K562 (cell line): ENCODE measurements around the gene COX6B1. TPM values are rescaled to one million over a fixed set of nuclear protein-coding genes. Genes with fewer than 3 reads are reported as not detected.
A peak's percentile ranks its signal among the peaks of the same experiment; 100 is the strongest.

Source experiments
- ARID1B ChIP-seq: fragments of 450-650 bp; IDR thresholded peaks from 2 replicates; pipeline ENCODE4 v1.6.1; 2016; ENCODE audit warnings: antibody characterized with exemption, mild to moderate bottlenecking, inconsistent platforms
- BCOR ChIP-seq: fragments of 450-650 bp; IDR thresholded peaks from 2 replicates; pipeline ENCODE4 v1.6.1; 2016
- COPS2 ChIP-seq: fragments of 450-650 bp; conservative IDR thresholded peaks from 2 replicates; pipeline ENCODE4 v1.6.1; 2016; ENCODE audit warnings: mild to moderate bottlenecking, moderate library complexity
- EWSR1 ChIP-seq: fragments of 450-650 bp; IDR thresholded peaks from 2 replicates; pipeline ENCODE4 v1.6.1; 2018; ENCODE audit warnings: borderline replicate concordance, mild to moderate bottlenecking, low read depth, moderate library complexity; ENCODE audit not compliant: partially characterized antibody
- JUN ChIP-seq, 2 experiments: sonication (generic) in 1 of 2; formaldehyde crosslinking in 1 of 2; IDR thresholded peaks; 2 replicates each; pipeline versions ENCODE4 v1.6.1 to v1.8.0; 2012 to 2022; ENCODE audit warnings: borderline replicate concordance in 2 of 2, mild to moderate bottlenecking in 2 of 2, improper control_type of control experiment in 1 of 2, low read depth in 1 of 2, low read length in 1 of 2, missing genetic modification reagents in 1 of 2
- JUND ChIP-seq, 2 experiments: IDR thresholded peaks; 2 replicates in 1 of 2; 3 replicates in 1 of 2; pipeline ENCODE4 v1.6.1; 2011; ENCODE audit warnings: borderline replicate concordance in 2 of 2, low read depth in 2 of 2, low read length in 2 of 2, improper control_type of control experiment in 1 of 2, missing biosample characterization in 1 of 2, missing genetic modification characterization in 1 of 2, missing genetic modification reagents in 1 of 2
- KDM2B ChIP-seq: fragments of 250-450 bp; sonication (Bioruptor Pico); IDR thresholded peaks from 2 replicates; pipeline ENCODE4 v1.8.0; 2021; ENCODE audit warnings: mild to moderate bottlenecking, moderate library complexity
- PHB ChIP-seq: fragments of 250-450 bp; sonication (Bioruptor Pico); IDR thresholded peaks from 2 replicates; pipeline ENCODE4 v1.5.0; 2021
- RB1 ChIP-seq: fragments of 450-650 bp; IDR thresholded peaks from 2 replicates; pipeline ENCODE4 v1.6.1; 2017; ENCODE audit warnings: low read depth, mild to moderate bottlenecking
- TCF3 ChIP-seq: sonication (generic); formaldehyde crosslinking; IDR thresholded peaks from 2 replicates; pipeline ENCODE4 v1.4.0; 2020; ENCODE audit warnings: mild to moderate bottlenecking, missing genetic modification reagents
- ZNF740 ChIP-seq, 3 experiments: fragments of 200-800 bp in 1 of 3; sonication (Bioruptor generic) in 1 of 3; sonication (generic) in 1 of 3; formaldehyde crosslinking in 1 of 3; IDR thresholded peaks; 2 replicates each; pipeline versions ENCODE4 v1.6.1 to v1.8.0; 2016 to 2022; ENCODE audit warnings: mild to moderate bottlenecking in 2 of 3, missing compliant biosample characterization in 2 of 3, missing genetic modification characterization in 2 of 3, missing genetic modification reagents in 1 of 3
- polyA plus RNA-seq, 8 experiments: library from polyadenylated mRNA; depleted of rRNA in 4 of 8; stranded (reverse) in 5 of 8; unstranded in 3 of 8; fragments of >200 nt; fragmentation: Nextera tagmentation in 2 of 8; fragmentation: Illumina TruSeq in 1 of 8; extraction: Ambion mirVana in 2 of 8; extraction: Trizol in 1 of 8; gene quantifications; 2 replicates each; pipeline versions ENCODE4 v1.2.1 to v1.2.3, GENCODE V29; 2011 to 2014; ENCODE audit warnings: inconsistent platforms in 1 of 8, missing spikeins in 1 of 8
- total RNA-seq, 7 experiments: library from RNA; depleted of rRNA in 6 of 7; stranded (reverse); fragments of >200 nt in 6 of 7; fragmentation: Illumina TruSeq in 2 of 7; extraction: Trizol in 2 of 7; gene quantifications; 2 replicates each; pipeline versions ENCODE4 v1.2.1 to v1.2.3, GENCODE V29; 2011 to 2021; ENCODE audit warnings: low replicate concordance in 1 of 7
- TF ChIP-seq, protein P1 (sequence below): fragments of 450-650 bp; conservative IDR thresholded peaks from 2 replicates; pipeline ENCODE4 v1.6.1; 2016; ENCODE audit warnings: missing genetic modification characterization, low read depth, mild to moderate bottlenecking, control low read depth, missing compliant biosample characterization

Gene COX6B1
- total and polyA plus RNA-seq, 9 of the 15 experiments (the other 6 are each of a cell fraction or from before 2014, with no cell fraction given), result 777 to 2,393 (median 1,219) TPM

DNA sequence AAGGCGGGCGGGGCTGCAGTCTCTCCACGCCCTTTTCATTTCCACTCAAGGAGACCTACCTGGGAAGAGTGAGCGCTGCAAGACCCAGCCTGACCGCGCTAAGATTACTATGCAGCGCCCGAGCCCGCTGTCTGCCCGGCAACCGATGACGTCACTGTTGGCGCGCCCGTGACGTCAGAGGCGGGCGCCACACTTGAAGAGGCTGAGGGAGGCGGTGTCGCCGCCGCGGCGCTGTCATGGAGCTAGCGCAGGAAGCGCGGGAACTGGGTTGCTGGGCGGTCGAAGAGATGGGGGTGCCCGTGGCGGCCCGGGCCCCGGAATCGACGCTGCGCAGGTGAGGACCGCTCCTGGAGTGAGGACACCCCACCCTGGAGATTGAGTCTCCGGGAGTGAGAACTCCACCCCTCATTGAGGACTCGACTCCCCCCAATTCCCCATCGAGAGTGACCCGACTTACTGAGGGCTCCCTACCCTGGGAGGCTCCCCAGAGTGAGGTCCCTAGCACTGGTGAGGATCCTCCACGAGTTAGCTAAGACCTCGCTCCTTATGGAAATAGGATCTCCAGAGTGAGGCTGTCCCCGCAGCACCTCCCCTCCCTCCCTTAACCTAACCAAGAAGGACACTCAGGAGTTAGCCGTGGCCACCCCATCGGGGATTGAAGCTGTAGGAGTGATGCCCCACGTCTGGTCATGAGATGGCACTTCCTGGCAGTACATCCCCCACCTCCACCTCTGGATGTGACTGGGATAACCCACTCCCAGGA is 35.4 kb upstream of the COX6B1 start, which contains the start of gene HAUS5 (continued):
- TF ChIP-seq JUN (IDR thresholded peaks at IDR 0.05; ENCODE audit: borderline replicate concordance, low read depth, low read length) (peak; percentile 99), JUN (CRISPR knock-in tag; IDR thresholded peaks at IDR 0.05; ENCODE audit: borderline replicate concordance) (peak; percentile 55; the same call in 1 of the 2 replicates), ARID1B (no peak; the same call in 1 of the 2 replicates), ZNF740 (CRISPR knock-in tag; IDR thresholded peaks at IDR 0.05) (peak; percentile 81), ZNF740 (tag; IDR thresholded peaks at IDR 0.05) (0 out of 4 replicates have a peak, but pooled peaks of 1 of the 2 experiments have one; percentile 50), COPS2 (no peak), BCOR (0 out of 2 replicates have a peak, but pooled peaks have one; percentile 2), JUND (IDR thresholded peaks at IDR 0.05; ENCODE audit: borderline replicate concordance, low read depth, low read length) (peak; percentile 99), JUND (tag; IDR thresholded peaks at IDR 0.05; ENCODE audit: borderline replicate concordance, low read depth, low read length) (peak; percentile 94; the same call in 2 of the 3 replicates), KDM2B (CRISPR knock-in tag) (peak; percentile 88), EWSR1 (no peak), TCF3 (peak; percentile 36; the same call in 1 of the 2 replicates), RB1 (peak; percentile 100), PHB (CRISPR knock-in tag) (0 out of 2 replicates have a peak, but pooled peaks have one; percentile 44)
- TF ChIP-seq, protein P1, sequence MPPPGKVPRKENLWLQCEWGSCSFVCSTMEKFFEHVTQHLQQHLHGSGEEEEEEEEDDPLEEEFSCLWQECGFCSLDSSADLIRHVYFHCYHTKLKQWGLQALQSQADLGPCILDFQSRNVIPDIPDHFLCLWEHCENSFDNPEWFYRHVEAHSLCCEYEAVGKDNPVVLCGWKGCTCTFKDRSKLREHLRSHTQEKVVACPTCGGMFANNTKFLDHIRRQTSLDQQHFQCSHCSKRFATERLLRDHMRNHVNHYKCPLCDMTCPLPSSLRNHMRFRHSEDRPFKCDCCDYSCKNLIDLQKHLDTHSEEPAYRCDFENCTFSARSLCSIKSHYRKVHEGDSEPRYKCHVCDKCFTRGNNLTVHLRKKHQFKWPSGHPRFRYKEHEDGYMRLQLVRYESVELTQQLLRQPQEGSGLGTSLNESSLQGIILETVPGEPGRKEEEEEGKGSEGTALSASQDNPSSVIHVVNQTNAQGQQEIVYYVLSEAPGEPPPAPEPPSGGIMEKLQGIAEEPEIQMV (tag), result no peak
